T47D (cell line): ENCODE data around the gene BOLA3.
A peak's percentile ranks its signal among the peaks of the same experiment; 100 is the strongest.
"Not testable (repeated sequence)": the region's sequence is repeated elsewhere in the genome, so short reads cannot be mapped to it uniquely, and the experiment has no call there.

Source experiments
- DNase-seq, 2 experiments: peaks; one replicate each; pipeline versions ENCODE4 v3.0.0 to v3.0.0-alpha.2; 2011 to 2012; ENCODE audit warnings: low read depth in 1 of 2, low spot score in 1 of 2
- JUND ChIP-seq: IDR thresholded peaks from 2 replicates; pipeline ENCODE4 v1.6.1; 2012; ENCODE audit warnings: low read depth
- in situ Hi-C: cut with HindIII; loops from 2 replicates; pipeline ENCODE4 v1.10.0; 2016; ENCODE audit warnings: low sequenced_read_pairs, low pct_unique_long_range_greater_than_20kb

BOLA3 gene

GRCh38 chr2:74147727-74148456 is at the start of gene BOLA3:
Gene BOLA3, minus strand, starts transcription at chr2:74147912. Its CDS starts 38 bp downstream, at chr2:74147874.
- no peak for TF ChIP-seq JUND
- peak; percentile 80 to 82 for DNase-seq
- in situ Hi-C loops, result no loop called here

DNA sequence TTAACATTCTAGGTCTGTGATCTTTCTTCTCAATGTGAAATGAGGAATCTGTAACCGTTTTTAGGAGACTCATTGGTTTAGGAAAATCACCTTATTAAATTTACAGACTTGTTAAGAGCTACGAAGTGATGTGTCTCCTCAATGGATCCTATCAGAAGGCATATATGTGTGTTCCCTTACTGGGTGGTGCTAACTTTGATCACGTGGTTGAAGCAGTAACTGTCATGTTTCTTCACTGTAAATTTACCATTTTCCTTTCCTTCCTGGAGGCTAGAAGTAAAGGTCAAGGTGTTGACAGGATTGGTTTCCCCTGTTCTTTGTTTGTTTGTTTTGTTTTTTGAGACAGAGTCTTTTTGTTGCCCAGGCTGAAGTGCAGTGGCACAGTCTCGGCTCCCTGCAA is 49.3 kb upstream of the BOLA3 start:
- no peak for DNase-seq
- in situ Hi-C loops, result no loop called here
- no peak for TF ChIP-seq JUND

DNA sequence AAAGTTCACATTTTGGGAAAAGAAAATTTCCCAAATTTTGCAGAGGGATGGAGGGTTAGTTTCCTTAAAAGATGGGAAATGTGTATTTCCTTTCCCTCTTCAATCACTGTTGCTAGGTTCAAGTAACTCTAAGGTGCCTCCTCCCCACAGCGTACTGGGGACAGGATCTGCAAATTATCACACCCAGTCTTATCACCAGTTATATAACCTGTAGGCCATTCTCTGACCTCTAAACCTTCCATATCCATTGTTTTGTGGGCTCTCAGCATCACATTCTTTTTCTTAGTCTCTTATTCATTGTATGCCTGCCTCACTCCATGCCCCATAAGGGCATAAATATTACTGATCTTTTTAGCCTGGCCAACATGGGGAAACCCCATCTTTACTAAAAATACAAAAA is 47.1 kb upstream of the BOLA3 start:
- no peak for TF ChIP-seq JUND
- in situ Hi-C loops, result no loop called here
- no peak for DNase-seq

DNA sequence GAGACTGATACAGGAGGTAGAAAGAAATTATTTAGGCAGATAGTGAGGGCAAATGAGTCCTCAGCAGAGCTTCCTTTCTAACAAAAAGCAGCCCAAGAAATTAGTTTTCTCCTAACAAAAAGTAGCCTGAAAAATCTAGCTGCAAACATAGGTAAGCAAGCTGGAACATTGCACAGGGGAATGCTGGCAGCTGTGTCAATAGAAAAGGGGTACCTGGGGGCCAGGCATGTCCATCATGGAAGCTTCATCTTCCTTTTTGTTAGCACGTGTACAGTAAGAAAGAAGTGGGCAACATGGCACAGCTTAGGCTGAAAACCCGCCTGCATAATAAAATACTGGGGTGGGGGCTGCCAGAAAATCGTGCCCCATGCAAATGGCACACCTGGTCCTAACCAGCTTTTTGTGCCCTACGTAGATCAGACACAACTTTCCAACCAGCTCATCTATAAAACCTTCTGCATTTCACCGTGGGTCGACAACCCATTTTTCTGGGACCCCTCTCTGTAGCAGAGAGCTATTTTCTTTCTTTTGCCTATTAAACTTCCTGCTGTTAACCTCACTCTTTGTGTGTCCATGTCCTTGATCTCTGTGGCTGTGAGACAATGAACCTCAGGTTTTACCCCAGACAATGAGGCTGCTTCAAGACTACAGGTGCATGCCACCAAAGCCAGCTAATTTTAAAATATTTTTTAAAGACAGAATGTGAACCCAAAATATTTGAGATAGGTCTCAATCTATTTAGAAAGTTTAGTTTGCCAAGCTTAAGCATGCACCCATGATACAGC is 44.1 kb upstream of the BOLA3 start:
- no peak for DNase-seq
- TF ChIP-seq JUND, result no peak
- in situ Hi-C loops, result no loop called here

DNA sequence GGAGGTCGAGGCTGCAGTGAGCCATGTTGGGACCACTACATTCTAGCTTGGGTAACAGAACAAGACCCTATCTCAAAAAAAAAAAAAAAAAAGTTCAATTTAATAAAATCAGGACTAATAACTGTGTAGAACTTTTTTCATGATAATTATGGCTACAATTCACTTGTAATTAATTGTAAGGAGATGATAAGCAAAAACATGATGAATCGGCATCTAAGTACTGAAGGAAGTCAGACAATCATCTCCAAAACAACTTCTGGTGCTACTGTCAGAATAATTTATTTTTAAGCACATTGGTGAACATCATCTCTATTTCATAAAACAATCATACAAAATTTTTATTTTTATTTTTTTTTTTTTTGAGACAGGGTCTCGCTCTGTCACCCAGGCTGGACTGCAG is 41.0 kb upstream of the BOLA3 start:
- in situ Hi-C loops, result no loop called here
- no peak for DNase-seq
- TF ChIP-seq JUND, result no peak

GRCh38 chr2:74188018-74188601 is 40.4 kb upstream of the BOLA3 start:
- DNase-seq, result peak in 1 of 2 experiments; percentile 88
- in situ Hi-C loops, result no loop called here
- TF ChIP-seq JUND, result no peak

DNA sequence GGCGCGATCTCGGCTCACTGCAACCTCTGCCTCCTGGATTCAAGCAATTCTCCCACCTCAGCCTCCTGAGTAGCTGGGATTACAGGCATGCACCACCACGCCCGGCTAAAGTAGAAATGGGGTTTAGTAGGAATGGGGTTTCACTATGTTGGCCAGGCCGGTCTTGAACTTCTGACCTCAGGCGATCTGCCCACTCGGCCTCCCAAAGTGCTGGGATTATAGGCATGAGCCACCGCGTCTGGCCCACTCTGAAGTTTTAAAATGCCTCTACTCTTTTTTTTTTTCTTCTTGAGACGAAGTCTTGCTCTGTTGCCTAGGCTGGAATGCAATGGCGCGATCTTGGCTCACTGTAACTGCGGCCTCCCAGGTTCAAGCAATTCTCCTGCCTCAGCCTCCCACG is 39.0 kb upstream of the BOLA3 start:
- DNase-seq, in situ Hi-C loops: not testable (repeated sequence)

GRCh38 chr2:74186038-74186437 is 38.3 kb upstream of the BOLA3 start:
- TF ChIP-seq JUND, result no peak
- in situ Hi-C loops, result no loop called here

GRCh38 chr2:74183878-74184277 is 36.2 kb upstream of the BOLA3 start:
- TF ChIP-seq JUND, result no peak
- no peak for DNase-seq
- in situ Hi-C loops, result no loop called here

More at GRCh38 chr2:74186038-74186437, 38.3 kb upstream of the BOLA3 start:
- DNase-seq, result no peak

DNA sequence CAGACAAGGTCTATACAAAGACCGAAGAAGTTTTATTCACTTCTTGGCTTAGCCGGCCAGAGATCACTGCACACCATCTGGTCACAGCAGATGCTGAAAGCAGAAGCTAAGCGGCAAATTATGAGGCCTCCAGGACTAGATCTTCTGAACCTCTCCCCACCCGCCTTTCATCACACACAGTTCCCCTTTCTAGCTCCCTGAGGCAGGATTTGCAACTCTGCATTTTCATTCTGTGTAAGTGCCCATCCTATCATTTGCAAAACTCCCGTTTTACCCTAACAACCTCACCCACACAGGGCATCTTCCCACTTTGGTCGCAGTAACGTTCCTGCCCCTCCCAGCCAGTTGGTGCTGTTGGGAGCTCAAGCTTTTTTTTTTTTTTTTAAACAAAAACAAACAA is 34.0 kb upstream of the BOLA3 start:
- TF ChIP-seq JUND, result no peak
- in situ Hi-C loops, result no loop called here
- DNase-seq, result no peak

GRCh38 chr2:74179063-74179865 is 31.6 kb upstream of the BOLA3 start:
- DNase-seq, result no peak
- in situ Hi-C loops, result no loop called here
- no peak for TF ChIP-seq JUND
